Kidney epithelial cell (primary cell): ENCODE data around the gene INO80B. TPM values are rescaled to one million over a fixed set of nuclear protein-coding genes. Genes with fewer than 3 reads are reported as not detected.

Experiments used
- DNase-seq: peaks from one replicate; pipeline ENCODE4 v3.0.0-alpha.2; 2010; ENCODE audit warnings: low read depth
- H3K27me3 ChIP-seq: 2 replicates; pipeline ENCODE4 v1.6.0; 2011; ENCODE audit warnings: low read length; ENCODE audit not compliant: control insufficient read depth, insufficient read depth
- H3K36me3 ChIP-seq: 2 replicates; pipeline ENCODE4 v1.5.1; 2011; ENCODE audit warnings: low read length; ENCODE audit not compliant: control insufficient read depth, insufficient read depth
- H3K4me3 ChIP-seq: 2 replicates; pipeline ENCODE4 v1.5.1; 2011; ENCODE audit warnings: low read depth, mild to moderate bottlenecking, control low read depth, low read length
- total RNA-seq: library from RNA; depleted of rRNA; stranded (reverse); fragments of >200 nt; gene quantifications from 2 replicates; pipeline ENCODE4 v1.2.3, GENCODE V29; 2015
- TF ChIP-seq, protein P1 (sequence below): IDR thresholded peaks from 2 replicates; pipeline ENCODE4 v1.5.1; 2011; ENCODE audit warnings: mild to moderate bottlenecking, moderate library complexity, low read length, control low read depth, inconsistent platforms; ENCODE audit not compliant: insufficient read depth, poor library complexity, severe bottlenecking

Gene INO80B
- total RNA-seq, 1 donor from 2014 or later, result 31.3 TPM

DNA sequence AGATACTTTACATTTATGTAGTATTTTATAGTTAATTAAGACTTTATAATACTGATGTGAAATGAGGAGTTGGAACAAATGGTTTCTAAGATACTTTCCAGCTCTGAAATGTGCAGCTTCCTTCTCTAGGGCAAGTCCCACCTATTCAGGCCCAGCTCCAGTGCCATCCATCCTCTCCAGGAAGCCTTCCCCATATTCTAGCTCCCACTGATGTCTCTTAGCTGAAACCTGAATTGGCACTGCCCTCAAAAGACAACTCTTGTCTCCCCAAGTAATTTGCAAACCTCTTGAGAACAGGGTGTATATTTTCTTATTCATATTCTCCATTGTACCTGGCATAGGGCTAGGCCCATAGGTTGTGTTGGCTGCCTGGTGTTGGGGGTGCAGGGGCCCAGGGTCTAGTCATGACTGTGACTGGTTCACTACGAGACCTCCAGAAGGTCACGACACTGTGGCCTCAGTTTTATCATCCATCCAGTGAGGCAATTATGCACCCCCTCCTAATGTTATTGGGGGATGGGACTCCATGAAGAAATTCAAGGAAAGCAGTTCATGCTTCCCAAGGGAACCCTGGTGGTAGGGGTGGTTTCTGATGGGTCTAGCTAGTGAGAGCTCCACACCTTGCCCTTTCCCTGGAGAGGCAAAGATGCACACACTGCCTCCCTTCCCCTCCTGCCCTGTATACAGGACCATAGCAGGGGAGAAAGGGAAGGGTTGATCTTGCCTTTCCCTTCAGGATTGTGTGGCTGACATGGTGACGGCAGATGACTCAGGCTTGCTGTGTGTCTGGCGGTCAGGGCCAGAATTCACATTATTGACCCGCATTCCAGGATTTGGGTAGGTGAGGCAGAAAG, 30.5 kb upstream of the INO80B start:
- TF ChIP-seq, protein P1, sequence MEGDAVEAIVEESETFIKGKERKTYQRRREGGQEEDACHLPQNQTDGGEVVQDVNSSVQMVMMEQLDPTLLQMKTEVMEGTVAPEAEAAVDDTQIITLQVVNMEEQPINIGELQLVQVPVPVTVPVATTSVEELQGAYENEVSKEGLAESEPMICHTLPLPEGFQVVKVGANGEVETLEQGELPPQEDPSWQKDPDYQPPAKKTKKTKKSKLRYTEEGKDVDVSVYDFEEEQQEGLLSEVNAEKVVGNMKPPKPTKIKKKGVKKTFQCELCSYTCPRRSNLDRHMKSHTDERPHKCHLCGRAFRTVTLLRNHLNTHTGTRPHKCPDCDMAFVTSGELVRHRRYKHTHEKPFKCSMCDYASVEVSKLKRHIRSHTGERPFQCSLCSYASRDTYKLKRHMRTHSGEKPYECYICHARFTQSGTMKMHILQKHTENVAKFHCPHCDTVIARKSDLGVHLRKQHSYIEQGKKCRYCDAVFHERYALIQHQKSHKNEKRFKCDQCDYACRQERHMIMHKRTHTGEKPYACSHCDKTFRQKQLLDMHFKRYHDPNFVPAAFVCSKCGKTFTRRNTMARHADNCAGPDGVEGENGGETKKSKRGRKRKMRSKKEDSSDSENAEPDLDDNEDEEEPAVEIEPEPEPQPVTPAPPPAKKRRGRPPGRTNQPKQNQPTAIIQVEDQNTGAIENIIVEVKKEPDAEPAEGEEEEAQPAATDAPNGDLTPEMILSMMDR, result no peak
- Histone ChIP-seq H3K4me3 (no peak overlapping the region), H3K27me3 (no peaks in the 10 kb centered on the region), H3K36me3 (peaks cover 2% of the 10 kb centered on the region)
- no peak for DNase-seq

DNA sequence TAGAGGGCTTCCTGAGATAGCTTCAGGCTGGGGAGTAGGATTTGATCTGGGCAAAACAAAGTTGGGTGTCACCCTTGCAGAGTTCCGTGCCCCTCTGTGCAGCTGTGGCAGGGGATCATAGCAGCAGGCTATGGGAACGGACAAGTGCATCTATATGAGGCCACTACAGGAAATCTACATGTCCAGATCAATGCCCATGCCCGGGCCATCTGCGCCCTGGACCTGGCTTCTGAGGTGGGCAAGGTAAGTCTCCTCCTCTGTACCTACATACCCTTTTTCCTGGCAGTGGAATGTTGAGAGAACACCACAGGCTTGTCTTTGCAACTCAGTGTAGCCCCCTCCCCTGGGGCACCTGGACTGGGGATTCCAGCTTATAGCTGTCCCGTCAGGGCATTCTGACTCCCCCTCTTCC, 29.9 kb upstream of the INO80B start:
- DNase-seq, result no peak
- H3K27me3 ChIP-seq, result no peaks in the 10 kb centered on the region
- H3K4me3 ChIP-seq, result no peak overlapping the region
- peaks cover 2% of the 10 kb centered on the region for H3K36me3 ChIP-seq
- TF ChIP-seq, protein P1, result no peak

DNA sequence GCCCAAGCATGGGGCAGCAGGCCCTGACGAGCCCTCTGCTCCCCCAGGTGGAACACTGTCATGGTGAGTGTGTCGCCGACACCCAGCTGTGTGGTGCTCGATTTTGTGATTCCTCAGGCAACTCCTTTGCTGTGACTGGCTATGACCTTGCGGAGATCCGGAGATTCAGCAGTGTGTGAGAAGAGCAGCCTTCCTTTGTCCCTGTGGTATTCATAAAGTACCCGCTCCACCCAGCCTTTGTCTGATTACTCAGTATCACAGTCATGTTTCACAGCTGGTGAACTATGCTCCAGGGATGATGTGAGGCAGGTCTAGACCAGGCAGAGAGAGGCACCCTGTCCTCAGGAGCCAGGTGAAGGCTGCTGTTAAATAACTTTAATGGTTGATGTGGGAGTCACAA, 29.4 kb upstream of the INO80B start:
- Histone ChIP-seq H3K36me3 (peaks cover 2% of the 10 kb centered on the region), H3K27me3 (no peaks in the 10 kb centered on the region), H3K4me3 (no peak overlapping the region)
- no peak for DNase-seq
- TF ChIP-seq, protein P1, result no peak

DNA sequence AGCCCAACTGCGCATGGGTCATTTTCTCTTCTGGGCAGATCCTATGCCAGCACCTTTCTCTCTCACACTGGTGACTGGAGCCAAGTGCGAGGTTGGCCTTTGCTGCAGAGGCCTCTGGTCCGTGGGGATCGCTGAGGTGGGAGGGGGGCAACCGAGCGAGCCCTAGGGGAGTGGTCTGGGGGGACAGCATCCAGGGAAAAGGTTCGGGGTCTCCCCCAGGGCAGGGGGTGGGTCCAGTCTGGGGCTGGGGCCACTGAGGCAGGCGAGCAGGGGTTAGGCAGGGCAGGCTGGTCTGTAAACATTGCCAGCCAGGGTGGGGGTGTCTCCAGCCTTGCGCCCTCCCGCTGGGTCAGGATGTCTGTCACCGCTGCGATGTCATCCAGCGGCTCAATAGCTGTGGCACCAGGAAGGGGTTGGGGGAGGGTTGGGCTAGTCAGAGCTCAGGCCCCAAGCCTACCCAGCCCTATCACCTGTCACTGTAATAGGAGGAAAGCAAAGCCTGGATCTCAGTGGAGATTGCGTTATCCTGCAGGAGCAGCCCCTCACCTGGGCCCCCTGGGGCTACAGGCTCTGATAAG, 28.6 kb upstream of the INO80B start:
- TF ChIP-seq, protein P1, result no peak
- Histone ChIP-seq H3K27me3 (no peaks in the 10 kb centered on the region), H3K4me3 (no peak overlapping the region), H3K36me3 (peaks cover 2% of the 10 kb centered on the region)
- DNase-seq, result no peak

DNA sequence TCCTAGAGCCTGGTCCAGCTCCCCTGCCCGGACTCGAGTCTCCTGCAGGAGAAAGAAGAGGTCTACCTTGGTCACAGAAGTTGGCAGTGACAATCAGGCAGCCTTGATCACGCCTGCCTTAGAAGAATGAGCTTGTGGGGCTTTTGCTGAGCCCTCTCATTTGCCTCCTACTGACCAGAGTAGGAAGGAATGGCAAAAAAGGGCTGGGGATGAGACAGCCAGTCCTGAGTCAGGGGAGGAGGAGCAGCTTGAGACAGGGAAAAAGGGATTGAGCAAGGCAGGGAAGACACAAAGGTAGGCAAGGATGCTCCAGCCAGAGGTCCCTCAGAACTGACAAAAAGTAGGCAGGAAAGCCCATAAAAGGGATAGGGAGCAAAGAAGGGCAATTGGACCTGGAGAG, 27.3 kb upstream of the INO80B start:
- no peak overlapping the region for H3K4me3 ChIP-seq
- peaks cover 2% of the 10 kb centered on the region for H3K36me3 ChIP-seq
- DNase-seq, result no peak
- H3K27me3 ChIP-seq, result no peaks in the 10 kb centered on the region
- TF ChIP-seq, protein P1, result no peak
